Mucosa of descending colon (tissue), 3 donors: ENCODE results near the gene SPNS1. TPM values are rescaled to one million over a fixed set of nuclear protein-coding genes. Genes with fewer than 3 reads are reported as not detected.
"Not testable (repeated sequence)": the region's sequence is repeated elsewhere in the genome, so short reads cannot be mapped to it uniquely, and the experiment has no call there.

Experiments
- ATAC-seq: fragments of 200-7000 bp; cut with Tn5 transposase; one replicate; pipeline ENCODE4 v1.9.1; 2020; ENCODE audit warnings: mild to moderate bottlenecking, moderate library complexity
- DNase-seq, 3 donors: peaks; one replicate each; pipeline ENCODE4 v3.0.0-alpha.2; 2020
- H3K36me3 ChIP-seq: fragments of 200-600 bp; one replicate; pipeline ENCODE4 v1.8.0; 2021; ENCODE audit warnings: low read depth, mild to moderate bottlenecking
- H3K4me1 ChIP-seq: fragments of 200-600 bp; one replicate; pipeline ENCODE4 v1.8.0; 2021; ENCODE audit warnings: low read depth, mild to moderate bottlenecking
- H3K4me3 ChIP-seq: fragments of 200-600 bp; one replicate; pipeline ENCODE4 v1.8.0; 2021; ENCODE audit warnings: mild to moderate bottlenecking
- H3K9me3 ChIP-seq: fragments of 200-600 bp; one replicate; pipeline ENCODE4 v1.8.0; 2021; ENCODE audit warnings: mild to moderate bottlenecking
- CTCF ChIP-seq: fragments of 200-600 bp; IDR thresholded peaks from one replicate; pipeline ENCODE4 v1.8.0; 2022; ENCODE audit warnings: antibody characterized with exemption, mild to moderate bottlenecking
- intact Hi-C, 2 donors: fragments of 100-400 bp; cut with DNase I in 1 of 2; cut with micrococcal nuclease in 1 of 2; formaldehyde crosslinking; loops; one replicate each; pipeline versions ENCODE4 v1.11.0 to v1.11.1; 2022; cut with DNase I, micrococcal nuclease
- total RNA-seq, 3 donors: library from RNA; stranded (reverse); fragmentation: NEBNext Ultra II Directional in 2 of 3; extraction: Animal tissue kit (Norgen Biotek cat#: 25700) in 2 of 3; gene quantifications; one replicate each; pipeline versions ENCODE4 v1.2.1 to v1.2.4, GENCODE V29; 2021 to 2023
- donor health status: DM: no; HTN: no; CAD: no; lungs with moderate emphysema.
- donor health status: DM: no; HTN: no; CAD: no.
- donor health status: DM: no; HTN: yes; CAD: no.

Gene SPNS1
- total RNA-seq, 3 donors from 2014 or later, result 28.2 to 31.0 (median 30.3) TPM

- no peaks in the 10 kb centered on the region for H3K36me3 ChIP-seq
These were observed 10.5 kb upstream of the SPNS1 start for GRCh38 chr16:28964072-28964471.

GRCh38 chr16:28964496-28964895 lies 10.1 kb upstream of the SPNS1 start:
- ATAC-seq, result no peak
- intact Hi-C loops, result no loop called here
- TF ChIP-seq CTCF, result no peak
- Histone ChIP-seq H3K4me3 (no peak overlapping the region), H3K9me3 (no peaks in the 10 kb centered on the region), H3K4me1 (no peaks in the 10 kb centered on the region), H3K36me3 (no peaks in the 10 kb centered on the region)
- DNase-seq, result no peak

More at GRCh38 chr16:28964072-28964471, 10.5 kb upstream of the SPNS1 start:
- DNase-seq, result no peak
- H3K4me3 ChIP-seq, result no peak overlapping the region
- no peak for TF ChIP-seq CTCF
- no peak for ATAC-seq
- H3K9me3 ChIP-seq, result no peaks in the 10 kb centered on the region
- intact Hi-C loops, result no loop called here
- H3K4me1 ChIP-seq, result no peaks in the 10 kb centered on the region

- no peak for DNase-seq
- no peak for TF ChIP-seq CTCF
- Histone ChIP-seq H3K9me3 (no peaks in the 10 kb centered on the region), H3K4me3 (no peak overlapping the region), H3K4me1 (no peaks in the 10 kb centered on the region), H3K36me3 (no peaks in the 10 kb centered on the region)
- no peak for ATAC-seq
- intact Hi-C loops, result no loop called here
These were observed 7.4 kb upstream of the SPNS1 start for GRCh38 chr16:28967156-28967555.

- DNase-seq, H3K36me3 ChIP-seq, ATAC-seq, intact Hi-C loops, H3K4me3 ChIP-seq, H3K9me3 ChIP-seq, H3K4me1 ChIP-seq: not testable (repeated sequence)
These were observed 4.9 kb upstream of the SPNS1 start for GRCh38 chr16:28969696-28970095.

- Histone ChIP-seq H3K9me3 (no peaks in the 10 kb centered on the region), H3K4me3 (peak overlapping the region; percentile 56), H3K36me3 (no peaks in the 10 kb centered on the region), H3K4me1 (peaks cover 12% of the 10 kb centered on the region)
- peak; percentile 10 for TF ChIP-seq CTCF
- DNase-seq (peak in 2 of 3 donors; percentile 55 to 69), ATAC-seq (peak; percentile 56)
- intact Hi-C loops, result no loop called here
These were observed 556 bp upstream of the SPNS1 start for GRCh38 chr16:28974007-28974436.

GRCh38 chr16:28975158-28975599 lies 601 bp downstream of the SPNS1 start:
- DNase-seq (no peak), ATAC-seq (peak; percentile 19)
- no peaks in the 10 kb centered on the region for H3K9me3 ChIP-seq
- peak overlapping the region; percentile 56 for H3K4me3 ChIP-seq
- no peaks in the 10 kb centered on the region for H3K36me3 ChIP-seq
- no peak for TF ChIP-seq CTCF
- intact Hi-C loops, result no loop called here
- H3K4me1 ChIP-seq, result peaks cover 12% of the 10 kb centered on the region
